Measurements from ENCODE around the gene ZBTB46.
A peak's percentile ranks its signal among the peaks of the same experiment; 100 is the strongest.

The ZBTB46 gene

DNA sequence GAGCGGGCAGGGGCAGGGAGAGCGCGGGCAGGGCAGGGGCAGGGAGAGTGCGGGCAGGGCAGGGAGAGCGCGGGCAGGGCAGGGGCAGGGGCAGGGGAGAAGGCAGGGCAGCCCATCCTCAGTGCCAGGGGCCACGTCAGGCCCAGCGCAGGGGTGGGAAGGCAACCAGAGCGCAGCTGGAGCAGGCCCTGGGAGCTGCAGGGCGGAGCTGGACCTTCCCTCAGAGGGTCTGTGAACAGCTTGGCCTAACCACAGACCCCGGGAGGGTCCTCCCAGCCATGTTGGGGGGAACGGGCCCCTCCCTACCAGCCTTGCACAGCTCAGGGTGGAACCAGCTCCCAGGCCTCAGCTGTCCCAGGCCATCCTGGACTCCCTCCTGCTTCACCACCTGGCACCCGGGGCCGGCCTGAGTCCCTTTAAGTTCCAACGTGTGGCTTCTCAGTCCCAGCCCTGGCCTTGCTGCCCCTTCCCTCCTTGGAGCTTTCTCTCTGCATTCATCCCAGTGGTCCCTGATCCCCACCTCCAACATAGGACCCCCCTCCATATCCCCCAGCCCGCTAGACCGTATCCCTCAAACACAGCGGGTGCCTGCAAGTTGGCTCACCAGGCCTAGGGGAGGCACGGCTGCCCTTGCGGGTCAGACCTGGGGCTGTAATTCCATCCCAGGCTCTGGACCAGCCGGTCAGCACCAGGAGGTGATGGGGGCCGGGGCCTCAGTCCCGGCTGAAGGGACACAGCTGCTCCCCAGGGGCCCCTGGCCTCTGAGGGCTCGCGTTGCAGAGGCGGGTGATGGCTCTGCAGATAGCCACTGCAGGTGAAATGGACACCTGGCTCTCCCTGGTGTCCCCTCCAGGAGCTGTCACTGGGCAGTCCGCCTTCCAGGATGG lies 5.6 kb upstream of the ZBTB46 start:
- no CpG with 5 or more reads among the region's 27 CpGs for WGBS (ENCODE audit: insufficient coverage, insufficient read length)

GRCh38 chr20:63835021-63835858 lies 4.2 kb upstream of the ZBTB46 start:
- H3K27ac ChIP-seq (ENCODE audit: low read length) = no peak overlapping the region
- H3K27me3 ChIP-seq (ENCODE audit: control insufficient read depth, insufficient read depth, low read length) = peaks cover 2% of the 10 kb centered on the region; the same call in 1 of the 2 replicates
- no peaks in the 10 kb centered on the region for H3K36me3 ChIP-seq (ENCODE audit: control insufficient read depth, insufficient read depth, low read length)
- peaks cover 10% of the 10 kb centered on the region for H3K4me1 ChIP-seq (ENCODE audit: control insufficient read depth, insufficient read depth, low read length)
- H3K4me3 ChIP-seq (ENCODE audit: low read length) = no peak overlapping the region
- no peaks in the 10 kb centered on the region for H3K9me3 ChIP-seq (ENCODE audit: control insufficient read depth, insufficient read depth, low read length)
- DNase-seq (ENCODE audit: low read depth, low spot score) = peak; percentile 90
- WGBS (ENCODE audit: insufficient coverage, insufficient read length) = no CpG with 5 or more reads among the region's 21 CpGs

More for the DNA sequence above, 5.6 kb upstream of the ZBTB46 start:
- Histone ChIP-seq H3K36me3 (ENCODE audit: control insufficient read depth, insufficient read depth, low read length) (no peaks in the 10 kb centered on the region), H3K27me3 (ENCODE audit: control insufficient read depth, insufficient read depth, low read length) (peaks cover 2% of the 10 kb centered on the region; the same call in 1 of the 2 replicates), H3K9me3 (ENCODE audit: control insufficient read depth, insufficient read depth, low read length) (no peaks in the 10 kb centered on the region), H3K4me3 (ENCODE audit: low read length) (no peak overlapping the region), H3K4me1 (ENCODE audit: control insufficient read depth, insufficient read depth, low read length) (peaks cover 13% of the 10 kb centered on the region), H3K27ac (ENCODE audit: low read length) (no peak overlapping the region)
- no peak for DNase-seq (ENCODE audit: low read depth, low spot score)

DNA sequence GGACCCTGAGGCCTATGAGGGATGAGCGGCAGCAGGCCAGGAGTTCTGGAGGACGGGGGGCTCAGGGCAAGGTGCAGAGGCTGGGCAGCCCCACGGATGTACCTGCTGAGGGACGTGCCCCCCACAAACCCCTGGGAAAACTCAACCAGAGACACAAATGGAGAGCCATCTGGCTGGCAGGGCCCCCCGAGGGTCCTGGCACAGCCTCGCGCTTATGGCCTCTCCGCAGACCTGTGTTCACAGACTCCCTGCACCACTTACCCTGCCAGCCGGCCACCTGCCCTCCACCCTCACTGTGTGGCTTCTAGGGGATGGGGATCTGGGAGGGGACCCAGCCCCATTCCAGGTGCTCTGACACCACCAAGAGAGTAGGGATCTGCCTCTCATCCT lies 3.4 kb upstream of the ZBTB46 start:
- DNase-seq (ENCODE audit: low read depth, low spot score) = no peak
- H3K9me3 ChIP-seq (ENCODE audit: control insufficient read depth, insufficient read depth, low read length) = no peaks in the 10 kb centered on the region
- no peak overlapping the region for H3K27ac ChIP-seq (ENCODE audit: low read length)
- no peak overlapping the region for H3K4me3 ChIP-seq (ENCODE audit: low read length)
- WGBS (ENCODE audit: insufficient coverage, insufficient read length) = no CpG with 5 or more reads among the region's 9 CpGs
- no peaks in the 10 kb centered on the region for H3K36me3 ChIP-seq (ENCODE audit: control insufficient read depth, insufficient read depth, low read length)
- peaks cover 5% of the 10 kb centered on the region; the same call in 1 of the 2 replicates for H3K27me3 ChIP-seq (ENCODE audit: control insufficient read depth, insufficient read depth, low read length)
- peaks cover 10% of the 10 kb centered on the region for H3K4me1 ChIP-seq (ENCODE audit: control insufficient read depth, insufficient read depth, low read length)

DNA sequence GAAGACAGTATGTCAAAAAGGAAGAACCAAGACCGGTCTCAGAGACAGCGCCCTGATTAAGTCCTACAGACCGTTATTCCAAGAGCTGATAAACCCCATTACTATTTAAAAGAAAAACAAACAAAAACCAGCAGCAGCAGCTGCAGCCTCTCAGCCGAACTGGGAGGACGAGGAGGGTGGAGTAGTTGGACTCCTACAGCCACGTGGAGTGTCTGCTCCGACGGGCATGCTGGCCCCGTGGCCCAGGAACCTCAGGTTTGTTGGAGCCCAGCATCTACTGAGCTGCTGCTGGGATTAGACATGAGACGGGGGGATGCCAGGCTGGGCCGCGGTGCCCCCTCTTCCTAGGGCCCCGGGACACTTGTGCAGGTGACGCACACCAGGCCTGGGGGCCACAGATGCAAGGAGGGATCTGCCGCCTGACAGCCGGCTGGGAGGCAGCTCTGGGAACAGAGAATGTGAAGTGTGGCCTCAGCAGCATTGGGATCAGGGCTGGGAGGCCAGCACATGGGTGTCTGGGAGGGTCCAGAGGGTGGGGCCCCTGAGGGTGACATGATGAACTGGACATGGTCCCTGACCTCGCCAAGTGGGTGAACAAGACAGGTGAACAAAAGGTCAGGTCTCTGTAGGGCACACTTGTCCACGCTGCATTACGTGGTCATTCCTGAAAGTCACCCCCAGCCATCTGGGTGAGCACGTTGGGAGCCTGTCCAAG lies 2.9 kb upstream of the ZBTB46 start:
- Histone ChIP-seq H3K36me3 (ENCODE audit: control insufficient read depth, insufficient read depth, low read length) (no peaks in the 10 kb centered on the region), H3K27me3 (ENCODE audit: control insufficient read depth, insufficient read depth, low read length) (peaks cover 5% of the 10 kb centered on the region; the same call in 1 of the 2 replicates), H3K4me3 (ENCODE audit: low read length) (no peak overlapping the region), H3K27ac (ENCODE audit: low read length) (no peak overlapping the region), H3K9me3 (ENCODE audit: control insufficient read depth, insufficient read depth, low read length) (no peaks in the 10 kb centered on the region), H3K4me1 (ENCODE audit: control insufficient read depth, insufficient read depth, low read length) (peaks cover 10% of the 10 kb centered on the region)
- no peak for DNase-seq (ENCODE audit: low read depth, low spot score)
- WGBS (ENCODE audit: insufficient coverage, insufficient read length) = no CpG with 5 or more reads among the region's 20 CpGs

GRCh38 chr20:63831993-63832686 lies 1.1 kb upstream of the ZBTB46 start:
- peaks cover 10% of the 10 kb centered on the region for H3K4me1 ChIP-seq (ENCODE audit: control insufficient read depth, insufficient read depth, low read length)
- H3K4me3 ChIP-seq (ENCODE audit: low read length) = peak overlapping the region; percentile 62; the same call in 1 of the 2 replicates
- no peak overlapping the region for H3K27ac ChIP-seq (ENCODE audit: low read length)
- H3K27me3 ChIP-seq (ENCODE audit: control insufficient read depth, insufficient read depth, low read length) = peaks cover 5% of the 10 kb centered on the region; the same call in 1 of the 2 replicates
- no peaks in the 10 kb centered on the region for H3K9me3 ChIP-seq (ENCODE audit: control insufficient read depth, insufficient read depth, low read length)
- no CpG with 5 or more reads among the region's 76 CpGs for WGBS (ENCODE audit: insufficient coverage, insufficient read length)
- no peaks in the 10 kb centered on the region for H3K36me3 ChIP-seq (ENCODE audit: control insufficient read depth, insufficient read depth, low read length)
- no peak for DNase-seq (ENCODE audit: low read depth, low spot score)

DNA sequence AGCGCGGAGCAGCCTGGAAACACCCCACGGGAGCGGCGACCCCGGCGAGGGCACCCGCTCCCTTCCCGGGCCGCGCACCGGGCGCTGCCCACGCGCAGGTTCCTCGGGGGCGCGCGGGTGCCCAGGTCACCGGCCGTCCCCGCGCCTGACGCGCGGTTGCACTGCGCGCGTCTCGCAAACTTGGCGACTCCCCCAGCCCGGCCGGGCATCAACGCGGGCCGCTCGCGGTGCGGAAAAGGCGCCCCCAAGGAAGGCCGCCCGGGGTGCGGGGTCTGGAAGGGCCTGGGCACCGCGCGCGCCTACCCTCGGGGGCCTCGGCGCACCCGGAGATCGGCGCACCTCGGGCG lies 555 bp upstream of the ZBTB46 start:
- Histone ChIP-seq H3K36me3 (ENCODE audit: control insufficient read depth, insufficient read depth, low read length) (no peaks in the 10 kb centered on the region), H3K27me3 (ENCODE audit: control insufficient read depth, insufficient read depth, low read length) (peaks cover 5% of the 10 kb centered on the region; the same call in 1 of the 2 replicates), H3K27ac (ENCODE audit: low read length) (no peak overlapping the region), H3K4me3 (ENCODE audit: low read length) (peak overlapping the region; percentile 62; the same call in 1 of the 2 replicates), H3K9me3 (ENCODE audit: control insufficient read depth, insufficient read depth, low read length) (no peaks in the 10 kb centered on the region), H3K4me1 (ENCODE audit: control insufficient read depth, insufficient read depth, low read length) (peaks cover 10% of the 10 kb centered on the region)
- no CpG with 5 or more reads among the region's 55 CpGs for WGBS (ENCODE audit: insufficient coverage, insufficient read length)
- DNase-seq (ENCODE audit: low read depth, low spot score) = no peak

DNA sequence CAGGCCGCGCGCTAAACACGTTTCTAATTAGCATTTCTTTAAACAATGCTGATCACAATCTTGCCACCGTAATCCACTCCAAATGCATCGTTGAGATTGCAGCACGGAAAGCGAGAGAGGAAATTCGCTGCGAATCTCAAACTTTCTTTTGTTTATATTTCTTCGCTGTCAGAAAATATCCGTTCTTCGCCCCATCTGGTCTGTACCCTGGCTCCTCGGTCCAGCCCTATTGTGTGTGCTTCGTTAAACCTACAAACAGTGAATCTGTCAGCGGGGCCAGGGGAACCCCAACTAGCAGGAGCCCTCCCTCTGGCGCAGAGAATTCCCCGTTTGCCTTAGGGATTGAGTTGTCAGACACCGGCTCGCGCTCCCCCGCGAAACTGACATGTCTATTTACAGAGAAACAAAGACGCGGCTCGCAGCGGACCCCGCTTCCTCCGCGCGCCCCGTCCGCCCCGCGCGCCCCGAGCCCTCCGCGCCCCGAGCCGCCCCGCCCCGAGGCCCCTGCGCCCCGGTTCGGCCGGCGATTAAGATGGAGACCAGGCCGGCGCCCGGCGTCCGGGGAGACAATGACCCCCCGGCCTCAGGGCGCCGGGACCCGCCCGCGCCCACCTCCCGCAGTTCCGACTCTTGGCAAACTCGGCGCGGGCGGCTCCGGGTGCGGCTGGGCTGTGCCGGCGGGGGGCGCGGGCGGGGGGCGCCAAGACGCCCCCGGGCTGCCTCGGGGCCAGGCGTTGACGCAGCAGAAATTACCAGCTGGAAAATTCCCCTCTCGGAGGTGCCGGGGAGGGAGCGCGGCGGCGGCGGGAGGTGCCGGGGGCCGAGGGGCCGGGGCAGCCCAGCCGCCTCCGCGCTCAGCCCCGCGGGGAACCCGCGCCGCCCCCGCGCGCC lies 874 bp downstream of the ZBTB46 start:
- Histone ChIP-seq H3K36me3 (ENCODE audit: control insufficient read depth, insufficient read depth, low read length) (no peaks in the 10 kb centered on the region), H3K27ac (ENCODE audit: low read length) (no peak overlapping the region), H3K27me3 (ENCODE audit: control insufficient read depth, insufficient read depth, low read length) (peaks cover 5% of the 10 kb centered on the region; the same call in 1 of the 2 replicates), H3K4me3 (ENCODE audit: low read length) (peak overlapping the region; percentile 56; the same call in 1 of the 2 replicates), H3K4me1 (ENCODE audit: control insufficient read depth, insufficient read depth, low read length) (peaks cover 7% of the 10 kb centered on the region), H3K9me3 (ENCODE audit: control insufficient read depth, insufficient read depth, low read length) (no peaks in the 10 kb centered on the region)
- no CpG with 5 or more reads among the region's 99 CpGs for WGBS (ENCODE audit: insufficient coverage, insufficient read length)
- no peak for DNase-seq (ENCODE audit: low read depth, low spot score)

GRCh38 chr20:63829603-63829944 lies 1.5 kb downstream of the ZBTB46 start:
- peaks cover 5% of the 10 kb centered on the region; the same call in 1 of the 2 replicates for H3K27me3 ChIP-seq (ENCODE audit: control insufficient read depth, insufficient read depth, low read length)
- no peaks in the 10 kb centered on the region for H3K36me3 ChIP-seq (ENCODE audit: control insufficient read depth, insufficient read depth, low read length)
- DNase-seq (ENCODE audit: low read depth, low spot score) = no peak
- no peak overlapping the region for H3K27ac ChIP-seq (ENCODE audit: low read length)
- no peaks in the 10 kb centered on the region for H3K9me3 ChIP-seq (ENCODE audit: control insufficient read depth, insufficient read depth, low read length)
- peaks cover 4% of the 10 kb centered on the region for H3K4me1 ChIP-seq (ENCODE audit: control insufficient read depth, insufficient read depth, low read length)
- H3K4me3 ChIP-seq (ENCODE audit: low read length) = peak overlapping the region; percentile 56; the same call in 1 of the 2 replicates
- WGBS (ENCODE audit: insufficient coverage, insufficient read length) = no CpG with 5 or more reads among the region's 10 CpGs

DNA sequence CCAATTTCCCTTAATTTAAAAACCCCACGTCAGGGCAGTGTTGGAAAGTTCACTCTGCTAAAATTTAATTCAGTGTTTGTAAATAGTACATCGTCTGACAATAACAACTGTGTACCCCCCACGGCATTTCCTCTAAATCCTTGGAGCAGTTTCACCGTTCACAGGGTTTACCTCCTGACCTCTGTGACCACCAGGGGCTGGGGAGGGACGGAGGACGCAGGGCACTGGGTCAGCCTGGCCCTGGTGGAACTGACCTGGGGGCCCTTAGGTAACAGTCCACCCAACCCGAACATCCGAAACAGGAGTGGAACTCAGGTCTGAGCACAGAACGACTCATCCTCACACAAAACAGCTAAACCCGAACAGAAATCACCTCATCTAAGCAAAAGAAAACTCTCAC lies 2.1 kb downstream of the ZBTB46 start:
- H3K4me1 ChIP-seq (ENCODE audit: control insufficient read depth, insufficient read depth, low read length) = 0 out of 2 replicates have a peak, but pooled peaks cover 1% of the 10 kb centered on the region
- WGBS (ENCODE audit: insufficient coverage, insufficient read length) = no CpG with 5 or more reads among the region's 10 CpGs

More for the DNA sequence above, 2.1 kb downstream of the ZBTB46 start:
- no peak overlapping the region for H3K27ac ChIP-seq (ENCODE audit: low read length)
- no peaks in the 10 kb centered on the region for H3K36me3 ChIP-seq (ENCODE audit: control insufficient read depth, insufficient read depth, low read length)
- no peaks in the 10 kb centered on the region for H3K9me3 ChIP-seq (ENCODE audit: control insufficient read depth, insufficient read depth, low read length)
- no peak overlapping the region for H3K4me3 ChIP-seq (ENCODE audit: low read length)
- DNase-seq (ENCODE audit: low read depth, low spot score) = no peak
- H3K27me3 ChIP-seq (ENCODE audit: control insufficient read depth, insufficient read depth, low read length) = peaks cover 5% of the 10 kb centered on the region; the same call in 1 of the 2 replicates
